ENCODE measurements around the gene TOP3B. TPM values are rescaled to one million over a fixed set of nuclear protein-coding genes. Genes with fewer than 3 reads are reported as not detected.

Gene TOP3B
- total RNA-seq, 2 experiments from 2014 or later, result 33.6 to 34.0 TPM

- H3K9me3 Mint-ChIP-seq, result no peaks in the 10 kb centered on the region
- no peaks in the 10 kb centered on the region for H3K36me3 Mint-ChIP-seq (ENCODE audit: low read depth)
- H3K27ac Mint-ChIP-seq, result no peak overlapping the region
- no peak overlapping the region for H3K4me3 Mint-ChIP-seq
- no peaks in the 10 kb centered on the region for H3K27me3 Mint-ChIP-seq
- TF ChIP-seq CTCF (IDR thresholded peaks at IDR 0.05), result no peak
- POLR2A ChIA-PET, result no interaction called here
- CTCF ChIA-PET, result interaction anchor here (1.5 kb wide), 1 partner anchor 43 kb away, joined by 4 read pairs; no protein-coding TSS in a partner anchor
- intact Hi-C loops (cut with micrococcal nuclease), result no loop called here
- ATAC-seq (no peak), DNase-seq (no peak)
- H3K4me1 Mint-ChIP-seq (ENCODE audit: low read depth), result no peaks in the 10 kb centered on the region
Observed at GRCh38 chr22:21929253-21929652, 53.3 kb downstream of the TOP3B start.

GRCh38 chr22:21928048-21928447 lies 54.5 kb downstream of the TOP3B start:
- TF ChIP-seq CTCF (IDR thresholded peaks at IDR 0.05), result no peak
- intact Hi-C loops (cut with micrococcal nuclease), result no loop called here
- ATAC-seq (no peak), DNase-seq (no peak)
- Mint-ChIP-seq H3K36me3 (ENCODE audit: low read depth) (no peaks in the 10 kb centered on the region), H3K9me3 (no peaks in the 10 kb centered on the region), H3K4me1 (ENCODE audit: low read depth) (no peaks in the 10 kb centered on the region), H3K27me3 (no peaks in the 10 kb centered on the region), H3K27ac (no peak overlapping the region), H3K4me3 (no peak overlapping the region)
- CTCF ChIA-PET, result interaction anchor here (1.5 kb wide), 1 partner anchor 10 kb away, joined by 5 read pairs; no protein-coding TSS in a partner anchor
- POLR2A ChIA-PET, result no interaction called here

- intact Hi-C loops (cut with micrococcal nuclease), result no loop called here
- H3K9me3 Mint-ChIP-seq, result no peaks in the 10 kb centered on the region
- H3K36me3 Mint-ChIP-seq (ENCODE audit: low read depth), result no peaks in the 10 kb centered on the region
- DNase-seq (no peak), ATAC-seq (no peak)
- H3K4me3 Mint-ChIP-seq, result no peak overlapping the region
- TF ChIP-seq CTCF (IDR thresholded peaks at IDR 0.05), result no peak
- ChIA-PET CTCF (interaction anchor here (1.5 to 1.8 kb wide), 2 partner anchors 10 to 11 kb away, joined by 5 to 6 read pairs; no protein-coding TSS in a partner anchor), POLR2A (no interaction called here)
- H3K27me3 Mint-ChIP-seq, result no peaks in the 10 kb centered on the region
- no peak overlapping the region for H3K27ac Mint-ChIP-seq
- no peaks in the 10 kb centered on the region for H3K4me1 Mint-ChIP-seq (ENCODE audit: low read depth)
Observed at GRCh38 chr22:21927174-21927823, 55.3 kb downstream of the TOP3B start.

GRCh38 chr22:21926728-21927127 lies 55.9 kb downstream of the TOP3B start:
- no peak for DNase-seq
- H3K4me1 Mint-ChIP-seq (ENCODE audit: low read depth), result no peaks in the 10 kb centered on the region
- intact Hi-C loops (cut with micrococcal nuclease), result no loop called here
- POLR2A ChIA-PET, result no interaction called here
- H3K9me3 Mint-ChIP-seq, result no peaks in the 10 kb centered on the region
- H3K27me3 Mint-ChIP-seq, result no peaks in the 10 kb centered on the region
- no peak overlapping the region for H3K4me3 Mint-ChIP-seq
- no peaks in the 10 kb centered on the region for H3K36me3 Mint-ChIP-seq (ENCODE audit: low read depth)
- ATAC-seq, result no peak
- no peak for TF ChIP-seq CTCF (IDR thresholded peaks at IDR 0.05)
- no peak overlapping the region for H3K27ac Mint-ChIP-seq
- CTCF ChIA-PET, result interaction anchor here (1.8 kb wide), 1 partner anchor 11 kb away, joined by 6 read pairs; no protein-coding TSS in a partner anchor

GRCh38 chr22:21923163-21923561 lies 59.4 kb downstream of the TOP3B start:
- no peaks in the 10 kb centered on the region for H3K9me3 Mint-ChIP-seq
- ChIA-PET CTCF (interaction anchor here (0.8 to 2.3 kb wide), 3 partner anchors 15 to 49 kb away, joined by 3 to 10 read pairs (median 4); partner anchors contain the start of gene PPM1F), POLR2A (interaction anchor here (1.1 kb wide), 1 partner anchor 59 kb away, joined by 3 read pairs; the partner anchor contains the start of gene TOP3B)
- H3K4me3 Mint-ChIP-seq, result no peak overlapping the region
- no peak for TF ChIP-seq CTCF (IDR thresholded peaks at IDR 0.05)
- H3K27me3 Mint-ChIP-seq, result no peaks in the 10 kb centered on the region
- ATAC-seq (no peak), DNase-seq (no peak)
- H3K36me3 Mint-ChIP-seq (ENCODE audit: low read depth), result no peaks in the 10 kb centered on the region
- H3K4me1 Mint-ChIP-seq (ENCODE audit: low read depth), result no peaks in the 10 kb centered on the region
- intact Hi-C loops (cut with micrococcal nuclease), result no loop called here
- H3K27ac Mint-ChIP-seq, result no peak overlapping the region
